Erythroblast (primary cell): Measurements from ENCODE around the gene TEAD1.

ENCODE experiments used
- GATA1 ChIP-seq: IDR thresholded peaks from 2 replicates; pipeline ENCODE4 v1.6.1; 2011; ENCODE audit warnings: low read depth, mild to moderate bottlenecking, control low read depth, low read length, moderate library complexity
- POLR2A ChIP-seq: IDR thresholded peaks from 2 replicates; pipeline ENCODE4 v1.6.1; 2011; ENCODE audit warnings: mild to moderate bottlenecking, low read length

GRCh38 chr11:12868315-12869073 is 194.3 kb downstream of the TEAD1 start:
- TF ChIP-seq POLR2A (no peak), GATA1 (no peak)
